Measurements from ENCODE around the gene TNN.
"Not testable (repeated sequence)": the region's sequence is repeated elsewhere in the genome, so short reads cannot be mapped to it uniquely, and the experiment has no call there.

TNN gene

GRCh38 chr1:175102166-175102565 is 34.5 kb downstream of the TNN start:
- not testable (repeated sequence) for H3K4ac ChIP-seq (ENCODE audit: low read depth, low read length); H3K18ac ChIP-seq (ENCODE audit: low read length); H3K9ac ChIP-seq (ENCODE audit: low read length); H4K5ac ChIP-seq (ENCODE audit: low read length); H3K4me1 ChIP-seq (ENCODE audit: control insufficient read depth, low read depth, low read length); H3K56ac ChIP-seq (ENCODE audit: low read length); H3K4me3 ChIP-seq (ENCODE audit: low read length); H3K79me1 ChIP-seq (ENCODE audit: low read length); H2BK5ac ChIP-seq (ENCODE audit: low read length); H2BK15ac ChIP-seq (replicated peaks; ENCODE audit: low read depth); H3K36me3 ChIP-seq (ENCODE audit: control insufficient read depth, insufficient read depth, low read length); H4K8ac ChIP-seq (ENCODE audit: low read depth, low read length); H2BK120ac ChIP-seq (ENCODE audit: low read depth, low read length); H3K27me3 ChIP-seq (ENCODE audit: insufficient read depth, low read length, poor library complexity); H3K23ac ChIP-seq (ENCODE audit: low read length); DNase-seq; H3K79me2 ChIP-seq (ENCODE audit: control insufficient read depth, insufficient read depth, low read length); H3K4me2 ChIP-seq (ENCODE audit: low read length); H3K27ac ChIP-seq (ENCODE audit: low read depth, low read length); H2AK5ac ChIP-seq (ENCODE audit: low read length)
- WGBS (ENCODE audit: extremely low coverage, insufficient coverage, low lambda C conversion rate): no CpG with 5 or more reads among the region's 21 CpGs

- H3K79me1 ChIP-seq (ENCODE audit: low read length); H2BK5ac ChIP-seq (ENCODE audit: low read length); H3K56ac ChIP-seq (ENCODE audit: low read length); H3K27me3 ChIP-seq (ENCODE audit: insufficient read depth, low read length, poor library complexity); H2BK15ac ChIP-seq (replicated peaks; ENCODE audit: low read depth); H3K23ac ChIP-seq (ENCODE audit: low read length); H3K4me3 ChIP-seq (ENCODE audit: low read length); DNase-seq; H4K5ac ChIP-seq (ENCODE audit: low read length); H3K36me3 ChIP-seq (ENCODE audit: control insufficient read depth, insufficient read depth, low read length); H4K8ac ChIP-seq (ENCODE audit: low read depth, low read length); H3K4ac ChIP-seq (ENCODE audit: low read depth, low read length); H2AK5ac ChIP-seq (ENCODE audit: low read length); H3K9ac ChIP-seq (ENCODE audit: low read length); H3K27ac ChIP-seq (ENCODE audit: low read depth, low read length); H3K4me2 ChIP-seq (ENCODE audit: low read length); H3K18ac ChIP-seq (ENCODE audit: low read length); H3K79me2 ChIP-seq (ENCODE audit: control insufficient read depth, insufficient read depth, low read length); H3K4me1 ChIP-seq (ENCODE audit: control insufficient read depth, low read depth, low read length); H2BK120ac ChIP-seq (ENCODE audit: low read depth, low read length): not testable (repeated sequence)
- no CpG with 5 or more reads among the region's 15 CpGs for WGBS (ENCODE audit: extremely low coverage, insufficient coverage, low lambda C conversion rate)
These were observed 38.9 kb downstream of the TNN start for GRCh38 chr1:175106536-175106935.

- not testable (repeated sequence) for H3K27ac ChIP-seq (ENCODE audit: low read depth, low read length); H3K9ac ChIP-seq (ENCODE audit: low read length); H3K4me1 ChIP-seq (ENCODE audit: control insufficient read depth, low read depth, low read length); H3K56ac ChIP-seq (ENCODE audit: low read length); H3K23ac ChIP-seq (ENCODE audit: low read length); H4K8ac ChIP-seq (ENCODE audit: low read depth, low read length); H3K27me3 ChIP-seq (ENCODE audit: insufficient read depth, low read length, poor library complexity); H3K18ac ChIP-seq (ENCODE audit: low read length); H3K79me2 ChIP-seq (ENCODE audit: control insufficient read depth, insufficient read depth, low read length); H3K4me2 ChIP-seq (ENCODE audit: low read length); H3K4me3 ChIP-seq (ENCODE audit: low read length); DNase-seq; H2BK120ac ChIP-seq (ENCODE audit: low read depth, low read length); H3K36me3 ChIP-seq (ENCODE audit: control insufficient read depth, insufficient read depth, low read length); H3K79me1 ChIP-seq (ENCODE audit: low read length); H4K5ac ChIP-seq (ENCODE audit: low read length); H2BK5ac ChIP-seq (ENCODE audit: low read length); H2AK5ac ChIP-seq (ENCODE audit: low read length); H2BK15ac ChIP-seq (replicated peaks; ENCODE audit: low read depth); H3K4ac ChIP-seq (ENCODE audit: low read depth, low read length)
- no CpG with 5 or more reads among the region's 25 CpGs for WGBS (ENCODE audit: extremely low coverage, insufficient coverage, low lambda C conversion rate)
These were observed 40.7 kb downstream of the TNN start for GRCh38 chr1:175108331-175108820.

- DNase-seq: no peak
- H3K4me2 ChIP-seq (ENCODE audit: low read length): no peak overlapping the region
- H2BK5ac ChIP-seq (ENCODE audit: low read length): no peak overlapping the region
- no peak overlapping the region for H2BK15ac ChIP-seq (replicated peaks; ENCODE audit: low read depth)
- no peak overlapping the region for H3K4ac ChIP-seq (ENCODE audit: low read depth, low read length)
- H3K79me2 ChIP-seq (ENCODE audit: control insufficient read depth, insufficient read depth, low read length): no peaks in the 10 kb centered on the region
- H2AK5ac ChIP-seq (ENCODE audit: low read length): no peak overlapping the region
- H3K4me3 ChIP-seq (ENCODE audit: low read length): no peak overlapping the region
- H4K5ac ChIP-seq (ENCODE audit: low read length): no peak overlapping the region
- H3K36me3 ChIP-seq (ENCODE audit: control insufficient read depth, insufficient read depth, low read length): no peaks in the 10 kb centered on the region
- H3K18ac ChIP-seq (ENCODE audit: low read length): no peak overlapping the region
- no peak overlapping the region for H3K23ac ChIP-seq (ENCODE audit: low read length)
- H3K79me1 ChIP-seq (ENCODE audit: low read length): no peaks in the 10 kb centered on the region
- no peak overlapping the region for H2BK120ac ChIP-seq (ENCODE audit: low read depth, low read length)
- no peak overlapping the region for H3K9ac ChIP-seq (ENCODE audit: low read length)
- no peak overlapping the region for H4K8ac ChIP-seq (ENCODE audit: low read depth, low read length)
- no peak overlapping the region for H3K56ac ChIP-seq (ENCODE audit: low read length)
- no peak overlapping the region for H3K27ac ChIP-seq (ENCODE audit: low read depth, low read length)
- H3K27me3 ChIP-seq (ENCODE audit: insufficient read depth, low read length, poor library complexity): no peaks in the 10 kb centered on the region
- WGBS (ENCODE audit: extremely low coverage, insufficient coverage, low lambda C conversion rate): no CpG with 5 or more reads among the region's 2 CpGs
- H3K4me1 ChIP-seq (ENCODE audit: control insufficient read depth, low read depth, low read length): no peaks in the 10 kb centered on the region
These were observed 47.4 kb downstream of the TNN start for GRCh38 chr1:175114996-175115395.

GRCh38 chr1:175116210-175116798 is 48.7 kb downstream of the TNN start:
- H3K9ac ChIP-seq (ENCODE audit: low read length): no peak overlapping the region
- H4K8ac ChIP-seq (ENCODE audit: low read depth, low read length): no peak overlapping the region
- no peak overlapping the region for H2BK15ac ChIP-seq (replicated peaks; ENCODE audit: low read depth)
- no peak overlapping the region for H2BK5ac ChIP-seq (ENCODE audit: low read length)
- H3K23ac ChIP-seq (ENCODE audit: low read length): no peak overlapping the region
- H3K79me1 ChIP-seq (ENCODE audit: low read length): no peaks in the 10 kb centered on the region
- H2AK5ac ChIP-seq (ENCODE audit: low read length): no peak overlapping the region
- no CpG with 5 or more reads among the region's 1 CpG for WGBS (ENCODE audit: extremely low coverage, insufficient coverage, low lambda C conversion rate)
- H3K36me3 ChIP-seq (ENCODE audit: control insufficient read depth, insufficient read depth, low read length): no peaks in the 10 kb centered on the region
- no peak overlapping the region for H3K4ac ChIP-seq (ENCODE audit: low read depth, low read length)
- H3K27me3 ChIP-seq (ENCODE audit: insufficient read depth, low read length, poor library complexity): no peaks in the 10 kb centered on the region
- H3K4me3 ChIP-seq (ENCODE audit: low read length): no peak overlapping the region
- H4K5ac ChIP-seq (ENCODE audit: low read length): no peak overlapping the region
- no peak overlapping the region for H2BK120ac ChIP-seq (ENCODE audit: low read depth, low read length)
- H3K4me1 ChIP-seq (ENCODE audit: control insufficient read depth, low read depth, low read length): no peaks in the 10 kb centered on the region
- H3K79me2 ChIP-seq (ENCODE audit: control insufficient read depth, insufficient read depth, low read length): no peaks in the 10 kb centered on the region
- H3K56ac ChIP-seq (ENCODE audit: low read length): no peak overlapping the region
- DNase-seq: no peak
- H3K4me2 ChIP-seq (ENCODE audit: low read length): no peak overlapping the region
- H3K18ac ChIP-seq (ENCODE audit: low read length): no peak overlapping the region
- H3K27ac ChIP-seq (ENCODE audit: low read depth, low read length): no peak overlapping the region

- DNase-seq: no peak
- no peak overlapping the region for H2BK15ac ChIP-seq (replicated peaks; ENCODE audit: low read depth)
- H3K4me2 ChIP-seq (ENCODE audit: low read length): no peak overlapping the region
- H3K4me1 ChIP-seq (ENCODE audit: control insufficient read depth, low read depth, low read length): no peaks in the 10 kb centered on the region
- H4K5ac ChIP-seq (ENCODE audit: low read length): no peak overlapping the region
- no peak overlapping the region for H3K18ac ChIP-seq (ENCODE audit: low read length)
- H3K27me3 ChIP-seq (ENCODE audit: insufficient read depth, low read length, poor library complexity): no peaks in the 10 kb centered on the region
- no peak overlapping the region for H3K4me3 ChIP-seq (ENCODE audit: low read length)
- H3K27ac ChIP-seq (ENCODE audit: low read depth, low read length): no peak overlapping the region
- no peak overlapping the region for H3K23ac ChIP-seq (ENCODE audit: low read length)
- H4K8ac ChIP-seq (ENCODE audit: low read depth, low read length): no peak overlapping the region
- no peak overlapping the region for H3K56ac ChIP-seq (ENCODE audit: low read length)
- H3K79me1 ChIP-seq (ENCODE audit: low read length): no peaks in the 10 kb centered on the region
- no CpG with 5 or more reads among the region's 11 CpGs for WGBS (ENCODE audit: extremely low coverage, insufficient coverage, low lambda C conversion rate)
- no peak overlapping the region for H3K9ac ChIP-seq (ENCODE audit: low read length)
- no peaks in the 10 kb centered on the region for H3K36me3 ChIP-seq (ENCODE audit: control insufficient read depth, insufficient read depth, low read length)
- no peaks in the 10 kb centered on the region for H3K79me2 ChIP-seq (ENCODE audit: control insufficient read depth, insufficient read depth, low read length)
- H2AK5ac ChIP-seq (ENCODE audit: low read length): no peak overlapping the region
- H3K4ac ChIP-seq (ENCODE audit: low read depth, low read length): no peak overlapping the region
- no peak overlapping the region for H2BK5ac ChIP-seq (ENCODE audit: low read length)
- H2BK120ac ChIP-seq (ENCODE audit: low read depth, low read length): no peak overlapping the region
These were observed 49.3 kb downstream of the TNN start for GRCh38 chr1:175116903-175117302.
